ENCODE results near the gene GOLGA3. TPM values are rescaled to one million over a fixed set of nuclear protein-coding genes. Genes with fewer than 3 reads are reported as not detected.
"Not testable (repeated sequence)": the region's sequence is repeated elsewhere in the genome, so short reads cannot be mapped to it uniquely, and the experiment has no call there.

The GOLGA3 gene
- total RNA-seq, 2 experiments from 2014 or later, result 31.5 to 34.0 TPM

GRCh38 chr12:132776816-132777568, 51.7 kb downstream of the GOLGA3 start:
- no peak overlapping the region for H3K4me3 ChIP-seq (ENCODE audit: low read length)
- TF ChIP-seq CTCF (IDR thresholded peaks at IDR 0.05), result no peak
- intact Hi-C loops (cut with DNase I, micrococcal nuclease), result no loop called here
- H3K4me1 ChIP-seq (ENCODE audit: insufficient read depth, low read length), result peaks cover 26% of the 10 kb centered on the region
- no peak overlapping the region for H3K27ac ChIP-seq (ENCODE audit: low read depth in 1 of 2, low read length in 2 of 2)
- peaks cover 78% of the 10 kb centered on the region for H3K36me3 ChIP-seq (ENCODE audit: insufficient read depth, low read length)
- H3K9me3 ChIP-seq (ENCODE audit: control insufficient read depth in 1 of 2, insufficient read depth in 1 of 2, low read length in 2 of 2), result peaks cover 0 to 8% of the 10 kb centered on the region in 2 experiments
- Mint-ChIP-seq H3K9me3 (no peaks in the 10 kb centered on the region), H3K27ac (no peak overlapping the region), H3K27me3 (no peaks in the 10 kb centered on the region), H3K36me3 (ENCODE audit: low read depth) (peaks cover 69% of the 10 kb centered on the region), H3K4me1 (ENCODE audit: low read depth) (peaks cover 24% of the 10 kb centered on the region), H3K4me3 (no peak overlapping the region)
- no peak for DNase-seq
- ChIA-PET POLR2A (no interaction called here), CTCF (no interaction called here)
- H3K27me3 ChIP-seq (ENCODE audit: control insufficient read depth in 1 of 2, insufficient read depth in 2 of 2, low read length in 2 of 2), result no peaks in the 10 kb centered on the region
- ATAC-seq (ENCODE audit: poor library complexity), result no peak

- DNase-seq; H3K27me3 Mint-ChIP-seq; intact Hi-C loops (cut with DNase I, micrococcal nuclease); H3K9me3 Mint-ChIP-seq; H3K4me3 Mint-ChIP-seq; H3K27ac ChIP-seq (ENCODE audit: low read depth in 1 of 2, low read length in 2 of 2); H3K27me3 ChIP-seq (ENCODE audit: control insufficient read depth in 1 of 2, insufficient read depth in 2 of 2, low read length in 2 of 2); POLR2A ChIA-PET; CTCF ChIA-PET; H3K9me3 ChIP-seq (ENCODE audit: control insufficient read depth in 1 of 2, insufficient read depth in 1 of 2, low read length in 2 of 2); H3K4me3 ChIP-seq (ENCODE audit: low read length); H3K27ac Mint-ChIP-seq; ATAC-seq (ENCODE audit: poor library complexity): not testable (repeated sequence)
- Mint-ChIP-seq H3K36me3 (ENCODE audit: low read depth) (peaks cover 68% of the 10 kb centered on the region), H3K4me1 (ENCODE audit: low read depth) (peaks cover 31% of the 10 kb centered on the region)
- peaks cover 71% of the 10 kb centered on the region for H3K36me3 ChIP-seq (ENCODE audit: insufficient read depth, low read length)
- H3K4me1 ChIP-seq (ENCODE audit: insufficient read depth, low read length), result peaks cover 34% of the 10 kb centered on the region
These were observed 52.4 kb downstream of the GOLGA3 start for GRCh38 chr12:132776230-132776625.

GRCh38 chr12:132775502-132776229, 53.0 kb downstream of the GOLGA3 start:
- no peaks in the 10 kb centered on the region for H3K9me3 Mint-ChIP-seq
- no peak overlapping the region for H3K27ac Mint-ChIP-seq
- peaks cover 62% of the 10 kb centered on the region for H3K36me3 Mint-ChIP-seq (ENCODE audit: low read depth)
- peaks cover 36% of the 10 kb centered on the region for H3K4me1 Mint-ChIP-seq (ENCODE audit: low read depth)
- CTCF ChIA-PET, result no interaction called here
- no peaks in the 10 kb centered on the region for H3K27me3 Mint-ChIP-seq
- no peak for TF ChIP-seq CTCF (IDR thresholded peaks at IDR 0.05)
- ATAC-seq (ENCODE audit: poor library complexity) (no peak), DNase-seq (no peak)
- Histone ChIP-seq H3K4me3 (ENCODE audit: low read length) (no peak overlapping the region), H3K36me3 (ENCODE audit: insufficient read depth, low read length) (peaks cover 67% of the 10 kb centered on the region), H3K4me1 (ENCODE audit: insufficient read depth, low read length) (peaks cover 38% of the 10 kb centered on the region), H3K27me3 (ENCODE audit: control insufficient read depth in 1 of 2, insufficient read depth in 2 of 2, low read length in 2 of 2) (no peaks in the 10 kb centered on the region), H3K27ac (ENCODE audit: low read depth in 1 of 2, low read length in 2 of 2) (no peak overlapping the region), H3K9me3 (ENCODE audit: control insufficient read depth in 1 of 2, insufficient read depth in 1 of 2, low read length in 2 of 2) (peaks cover 0 to 8% of the 10 kb centered on the region in 2 experiments)
- H3K4me3 Mint-ChIP-seq, result no peak overlapping the region
- intact Hi-C loops (cut with DNase I, micrococcal nuclease), result no loop called here
- POLR2A ChIA-PET, result no interaction called here

All from CD4-positive, alpha-beta T cell (primary cell).